Measurements from ENCODE around the gene OR2M4. TPM values are rescaled to one million over a fixed set of nuclear protein-coding genes. Genes with fewer than 3 reads are reported as not detected.
"Not testable (repeated sequence)": the region's sequence is repeated elsewhere in the genome, so short reads cannot be mapped to it uniquely, and the experiment has no call there.

Gene OR2M4
- total RNA-seq, 1 experiment from 2014 or later, result not detected

GRCh38 chr1:248268178-248268577, 37.0 kb downstream of the OR2M4 start:
- no peaks in the 10 kb centered on the region for H3K4me1 ChIP-seq (ENCODE audit: control insufficient read depth in 1 of 2, insufficient read depth in 2 of 2, low read length in 2 of 2)
- no peak for ATAC-seq
- H2AFZ ChIP-seq (ENCODE audit: low read depth, low read length, poor library complexity, severe bottlenecking), result no peak overlapping the region
- H3K9me2 ChIP-seq (ENCODE audit: insufficient read depth), result no peaks in the 10 kb centered on the region
- no peak for DNase-seq (ENCODE audit: low read depth, low spot score)
- no peaks in the 10 kb centered on the region for H3K79me2 ChIP-seq (ENCODE audit: insufficient read depth, low read length)
- RAD21 ChIA-PET (ENCODE audit: low non-redundant PET in 1 of 2, low total read pairs in 2 of 2, uncharacterized antibody in 2 of 2, unreplicated experiment in 2 of 2), result no interaction called here
- no peak for TF ChIP-seq REST (IDR thresholded peaks at IDR 0.05; ENCODE audit: low read depth)
- no peak for TF ChIP-seq JUND (IDR thresholded peaks at IDR 0.05)
- TF ChIP-seq ZNF274 (IDR thresholded peaks at IDR 0.05; ENCODE audit: low read depth, low read length), result no peak
- no peak for TF ChIP-seq ELF1 (IDR thresholded peaks at IDR 0.05; ENCODE audit: borderline replicate concordance, low read depth)
- TF ChIP-seq SP1 (IDR thresholded peaks at IDR 0.05; ENCODE audit: low read depth), result no peak
- TF ChIP-seq CBX3 (IDR thresholded peaks at IDR 0.05; ENCODE audit: low read depth), result no peak
- TF ChIP-seq SIN3A (IDR thresholded peaks at IDR 0.05; ENCODE audit: low read depth), result no peak
- TF ChIP-seq ATF3 (IDR thresholded peaks at IDR 0.05), result no peak
- TF ChIP-seq CTCF (IDR thresholded peaks at IDR 0.05 in 2 of 3, conservative IDR thresholded peaks at IDR 0.05 in 1 of 3; ENCODE audit: borderline replicate concordance in 1 of 3, insufficient read depth in 1 of 3, low read depth in 2 of 3, low read length in 2 of 3), result no peak
- no peak for TF ChIP-seq CEBPB (IDR thresholded peaks at IDR 0.05; ENCODE audit: low read depth)
- TF ChIP-seq YY1 (IDR thresholded peaks at IDR 0.05; ENCODE audit: extremely low read depth, insufficient replicate concordance, low read depth, low read length), result no peak
- no peaks in the 10 kb centered on the region for H3K27me3 ChIP-seq (ENCODE audit: insufficient read depth, low read length)
- no peak overlapping the region for H3K27ac ChIP-seq (ENCODE audit: low read depth, low read length)
- H3K4me3 ChIP-seq (replicated peaks in 1 of 2; ENCODE audit: low read depth in 1 of 2, low read length in 2 of 2), result no peak overlapping the region
- H3K36me3 ChIP-seq (ENCODE audit: control insufficient read depth in 1 of 2, insufficient read depth in 2 of 2, low read length in 2 of 2), result no peaks in the 10 kb centered on the region; a peak in 1 of 4 replicates
- no peak overlapping the region for H3K9ac ChIP-seq (ENCODE audit: low read length)
- peaks cover 0 to 6% of the 10 kb centered on the region in 2 experiments; a peak in 3 of 4 replicates for H3K9me3 ChIP-seq (ENCODE audit: control insufficient read depth in 1 of 2, insufficient read depth in 1 of 2, low read depth in 1 of 2, low read length in 2 of 2)
- no TSS peak for BruUV-seq (replicated peaks)
- CTCF ChIA-PET, result no interaction called here
- no peaks in the 10 kb centered on the region for H4K20me1 ChIP-seq (ENCODE audit: insufficient read depth)
- H3K4me2 ChIP-seq (ENCODE audit: low read length), result no peak overlapping the region
- POLR2A ChIA-PET, result no interaction called here
- intact Hi-C loops (cut with micrococcal nuclease), result no loop called here

- H3K9ac ChIP-seq (ENCODE audit: low read length); H3K36me3 ChIP-seq (ENCODE audit: control insufficient read depth in 1 of 2, insufficient read depth in 2 of 2, low read length in 2 of 2); H3K27me3 ChIP-seq (ENCODE audit: insufficient read depth, low read length); H3K4me2 ChIP-seq (ENCODE audit: low read length); H4K20me1 ChIP-seq (ENCODE audit: insufficient read depth); DNase-seq (ENCODE audit: low read depth, low spot score); H3K27ac ChIP-seq (ENCODE audit: low read depth, low read length); BruUV-seq (replicated peaks); POLR2A ChIA-PET; H3K79me2 ChIP-seq (ENCODE audit: insufficient read depth, low read length); H3K4me1 ChIP-seq (ENCODE audit: control insufficient read depth in 1 of 2, insufficient read depth in 2 of 2, low read length in 2 of 2); ATAC-seq; CTCF ChIA-PET; H3K9me2 ChIP-seq (ENCODE audit: insufficient read depth); H3K4me3 ChIP-seq (replicated peaks in 1 of 2; ENCODE audit: low read depth in 1 of 2, low read length in 2 of 2); H2AFZ ChIP-seq (ENCODE audit: low read depth, low read length, poor library complexity, severe bottlenecking); RAD21 ChIA-PET (ENCODE audit: low non-redundant PET in 1 of 2, low total read pairs in 2 of 2, uncharacterized antibody in 2 of 2, unreplicated experiment in 2 of 2); intact Hi-C loops (cut with micrococcal nuclease); H3K9me3 ChIP-seq (ENCODE audit: control insufficient read depth in 1 of 2, insufficient read depth in 1 of 2, low read depth in 1 of 2, low read length in 2 of 2): not testable (repeated sequence)
These were observed 42.0 kb downstream of the OR2M4 start for GRCh38 chr1:248273225-248273624.

Data from HCT116 (cell line).